GM12878 (cell line): ENCODE measurements around the gene PIEZO2. TPM values are rescaled to one million over a fixed set of nuclear protein-coding genes. Genes with fewer than 3 reads are reported as not detected.

Experiments
- ATAC-seq: fragments of 200-7000 bp; cut with Tn5 transposase; 3 replicates; pipeline ENCODE4 v1.9.1; 2020; ENCODE audit warnings: mild to moderate bottlenecking, moderate library complexity
- BruUV-seq: library from RNA; stranded (reverse); fragments of 400-500 nt; replicated peaks from 2 replicates; lab custom pipeline; 2021; lab: Mats Ljungman, UMichigan
- CTCF ChIA-PET: fragments of 300-600 bp; sonication (Branson Sonifier 250); formaldehyde crosslinking; extraction: SDS; loops from one replicate; lab custom pipeline; 2021; ENCODE audit warnings: inconsistent platforms; lab: Yijun Ruan, JAX
- POLR2A ChIA-PET: fragments of 350-600 bp; formaldehyde crosslinking; extraction: SDS; loops from one replicate; lab custom pipeline; 2021; ENCODE audit warnings: inconsistent platforms; lab: Charles Lee
- RAD21 ChIA-PET: fragments of 300-600 bp; sonication (Branson Sonifier 250); formaldehyde crosslinking; loops from one replicate; lab custom pipeline; 2023; ENCODE audit warnings: antibody characterized with exemption; ENCODE audit not compliant: unreplicated experiment; lab: Charles Lee
- SMC1A ChIA-PET: fragments of 300-600 bp; sonication (Branson Sonifier 250); formaldehyde crosslinking; loops from one replicate; lab custom pipeline; 2023; ENCODE audit not compliant: unreplicated experiment, uncharacterized antibody; lab: Charles Lee
- DNase-seq: peaks from one replicate; pipeline ENCODE4 v3.0.0-alpha.2; 2011; ENCODE audit warnings: low read depth, low spot score
- FAIRE-seq: peaks from 3 replicates; lab custom pipeline; 2011; peaks lifted over from hg19 to GRCh38; lab: Jason Lieb, UNC
- H2AFZ ChIP-seq: 2 replicates; pipeline ENCODE4 v1.6.0; 2011; ENCODE audit warnings: low read depth, low read length, control low read depth; ENCODE audit not compliant: control insufficient read depth
- H3K27ac ChIP-seq: 2 replicates; pipeline ENCODE4 v1.5.1; 2011; ENCODE audit warnings: control low read depth; ENCODE audit not compliant: control insufficient read depth, insufficient read depth
- H3K27me3 ChIP-seq, 2 experiments: replicated peaks in 1 of 2; 2 replicates each; pipeline versions ENCODE4 v1.6.0 to v1.6.1; 2011; ENCODE audit warnings: low read length in 1 of 2; ENCODE audit not compliant: control insufficient read depth in 2 of 2, insufficient read depth in 2 of 2
- H3K36me3 ChIP-seq, 2 experiments: 2 replicates each; pipeline ENCODE4 v1.5.1; 2011; ENCODE audit warnings: low read length in 1 of 2; ENCODE audit not compliant: control insufficient read depth in 2 of 2, insufficient read depth in 2 of 2
- H3K4me1 ChIP-seq: 2 replicates; pipeline ENCODE4 v1.6.1; 2011; ENCODE audit warnings: mild to moderate bottlenecking, low read length, moderate library complexity, mixed read lengths; ENCODE audit not compliant: control insufficient read depth, insufficient read depth
- H3K4me2 ChIP-seq: 2 replicates; pipeline ENCODE4 v1.6.0; 2011; ENCODE audit warnings: control low read depth; ENCODE audit not compliant: control insufficient read depth, insufficient read depth
- H3K4me3 ChIP-seq: fragments of 200-600 bp; sonication (generic); 2 replicates; pipeline ENCODE4 v1.5.1; 2016
- H3K79me2 ChIP-seq: 2 replicates; pipeline ENCODE4 v1.6.0; 2011; ENCODE audit warnings: low read length; ENCODE audit not compliant: control insufficient read depth, insufficient read depth
- H3K9ac ChIP-seq: 2 replicates; pipeline ENCODE4 v1.8.0; 2011; ENCODE audit warnings: low read length, control low read depth, mixed read lengths; ENCODE audit not compliant: control insufficient read depth, insufficient read depth
- H3K9me3 ChIP-seq: replicated peaks from 3 replicates; pipeline ENCODE4 v1.5.1; 2011; ENCODE audit warnings: mild to moderate bottlenecking, low read length; ENCODE audit not compliant: control insufficient read depth, insufficient read depth
- H4K20me1 ChIP-seq: 2 replicates; pipeline ENCODE4 v1.6.0; 2011; ENCODE audit not compliant: control insufficient read depth, insufficient read depth
- CHD1 ChIP-seq: IDR thresholded peaks from 2 replicates; pipeline ENCODE4 v1.6.1; 2012; ENCODE audit warnings: low read depth, low read length, improper control_type of control experiment
- EZH2 ChIP-seq: IDR thresholded peaks from 2 replicates; pipeline ENCODE4 v1.6.1; 2012; ENCODE audit warnings: low read depth, mild to moderate bottlenecking, control low read depth, inconsistent platforms, low read length, borderline replicate concordance; ENCODE audit not compliant: control insufficient read depth
- MTA2 ChIP-seq: fragments of 450-650 bp; IDR thresholded peaks from 2 replicates; pipeline ENCODE4 v1.6.1; 2016; ENCODE audit warnings: low read depth, mild to moderate bottlenecking, moderate library complexity
- MXI1 ChIP-seq: fragments of 150-350 bp; IDR thresholded peaks from 2 replicates; pipeline ENCODE4 v1.6.1; 2011; ENCODE audit warnings: low read depth, mild to moderate bottlenecking, inconsistent platforms, low read length, improper control_type of control experiment
- REST ChIP-seq: IDR thresholded peaks from 2 replicates; pipeline ENCODE4 v1.6.1; 2012; ENCODE audit warnings: mild to moderate bottlenecking, low read depth, low read length
- WGBS: methylation state at CpG from one replicate; pipeline ENCODE4 v1.1.6; 2016; ENCODE audit warnings: low lambda C conversion rate; ENCODE audit not compliant: insufficient replicate concordance, insufficient coverage; ENCODE audit errors: missing lambda C conversion rate; 5-methylcytosine and 5-hydroxymethylcytosine counted together
- in situ Hi-C: fragments of 300-500 bp; cut with MboI; formaldehyde crosslinking; loops from 9 replicates; pipeline ENCODE4 v1.14.3; 2018; ENCODE audit warnings: mixed read lengths
- intact Hi-C: fragments of 100-400 bp; cut with micrococcal nuclease; formaldehyde crosslinking; loops from one replicate; pipeline ENCODE4 v1.14.2; 2022; ENCODE audit not compliant: unreplicated experiment
- polyA plus RNA-seq, 11 experiments: library from polyadenylated mRNA; depleted of rRNA in 4 of 11; unstranded in 6 of 11; stranded (reverse) in 5 of 11; fragments of >200 nt; fragmentation: Nextera tagmentation in 4 of 11; fragmentation: Illumina TruSeq in 1 of 11; extraction: Ambion mirVana in 4 of 11; extraction: Trizol in 1 of 11; gene quantifications; 1 replicate in 1 of 11; 2 replicates in 10 of 11; pipeline versions ENCODE4 v1.2.1 to v1.2.3, GENCODE V29; 2011 to 2016; ENCODE audit warnings: inconsistent platforms in 2 of 11, missing spikeins in 2 of 11, low read depth in 1 of 11
- total RNA-seq, 4 experiments: library from RNA; depleted of rRNA in 3 of 4; stranded (reverse); fragments of >200 nt in 3 of 4; fragmentation: Illumina TruSeq in 1 of 4; extraction: Trizol in 1 of 4; gene quantifications; 2 replicates each; pipeline versions ENCODE4 v1.2.1 to v1.2.3, GENCODE V29; 2013 to 2021
- TF ChIP-seq, protein P1 (sequence below): fragments of 450-650 bp; IDR thresholded peaks from 2 replicates; pipeline ENCODE4 v1.6.1; 2017; ENCODE audit warnings: mild to moderate bottlenecking, moderate library complexity
- TF ChIP-seq, protein P2 (sequence below): IDR thresholded peaks from 2 replicates; pipeline ENCODE4 v1.6.1; 2011; ENCODE audit warnings: borderline replicate concordance, low read depth, mild to moderate bottlenecking, moderate library complexity, low read length; ENCODE audit not compliant: insufficient read depth, poor library complexity, severe bottlenecking

The PIEZO2 gene
- total and polyA plus RNA-seq, 10 of the 15 experiments (the other 5 are each of a cell fraction or from before 2014, with no cell fraction given): 6.7 to 42.3 (median 27.4) TPM

DNA sequence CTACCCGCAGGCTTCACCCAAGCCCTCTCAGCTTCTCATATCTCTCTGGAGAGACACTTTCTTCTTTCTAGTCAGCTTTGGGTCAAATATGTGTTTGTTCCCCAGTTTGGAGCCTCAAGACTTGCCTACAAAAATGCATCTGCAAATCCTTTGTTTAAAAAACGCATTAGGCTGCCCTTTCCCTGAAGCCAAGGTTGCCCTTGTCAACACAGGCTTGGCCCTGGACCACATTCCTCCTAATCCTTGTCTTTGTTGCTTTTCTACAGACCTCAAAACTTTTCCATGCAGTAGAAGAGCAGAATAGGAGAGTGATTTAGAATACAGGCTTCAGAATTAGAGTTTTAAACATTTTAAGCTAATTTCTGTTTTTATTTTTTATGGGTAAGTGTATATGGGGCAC is 315.7 kb downstream of the PIEZO2 start:
- BruUV-seq: no TSS peak
- Histone ChIP-seq H3K4me2 (no peak overlapping the region), H2AFZ (no peak overlapping the region), H3K4me1 (peaks cover 6% of the 10 kb centered on the region; the same call in 1 of the 2 replicates), H3K4me3 (no peak overlapping the region), H3K9ac (no peak overlapping the region), H3K79me2 (no peaks in the 10 kb centered on the region), H4K20me1 (no peaks in the 10 kb centered on the region), H3K9me3 (no peaks in the 10 kb centered on the region; the same call in 1 of the 3 replicates), H3K27me3 (no peaks in the 10 kb centered on the region), H3K36me3 (peaks cover 0 to 8% of the 10 kb centered on the region in 2 experiments; a peak in 2 of 4 replicates), H3K27ac (no peak overlapping the region)
- CTCF ChIA-PET: interaction anchor here (0.6 kb wide), 1 partner anchor 45 kb away, joined by 5 read pairs; no protein-coding TSS in a partner anchor
- intact Hi-C loops (no loop called here), in situ Hi-C loops (no loop called here)
- SMC1A ChIA-PET: no interaction called here
- POLR2A ChIA-PET: no interaction called here
- no peak for DNase-seq
- FAIRE-seq: no peak
- 50% methylated on average over 2 of the region's 2 CpGs for WGBS
- ATAC-seq: no peak
- TF ChIP-seq MXI1: no peak
- TF ChIP-seq EZH2: no peak
- TF ChIP-seq, protein P1, sequence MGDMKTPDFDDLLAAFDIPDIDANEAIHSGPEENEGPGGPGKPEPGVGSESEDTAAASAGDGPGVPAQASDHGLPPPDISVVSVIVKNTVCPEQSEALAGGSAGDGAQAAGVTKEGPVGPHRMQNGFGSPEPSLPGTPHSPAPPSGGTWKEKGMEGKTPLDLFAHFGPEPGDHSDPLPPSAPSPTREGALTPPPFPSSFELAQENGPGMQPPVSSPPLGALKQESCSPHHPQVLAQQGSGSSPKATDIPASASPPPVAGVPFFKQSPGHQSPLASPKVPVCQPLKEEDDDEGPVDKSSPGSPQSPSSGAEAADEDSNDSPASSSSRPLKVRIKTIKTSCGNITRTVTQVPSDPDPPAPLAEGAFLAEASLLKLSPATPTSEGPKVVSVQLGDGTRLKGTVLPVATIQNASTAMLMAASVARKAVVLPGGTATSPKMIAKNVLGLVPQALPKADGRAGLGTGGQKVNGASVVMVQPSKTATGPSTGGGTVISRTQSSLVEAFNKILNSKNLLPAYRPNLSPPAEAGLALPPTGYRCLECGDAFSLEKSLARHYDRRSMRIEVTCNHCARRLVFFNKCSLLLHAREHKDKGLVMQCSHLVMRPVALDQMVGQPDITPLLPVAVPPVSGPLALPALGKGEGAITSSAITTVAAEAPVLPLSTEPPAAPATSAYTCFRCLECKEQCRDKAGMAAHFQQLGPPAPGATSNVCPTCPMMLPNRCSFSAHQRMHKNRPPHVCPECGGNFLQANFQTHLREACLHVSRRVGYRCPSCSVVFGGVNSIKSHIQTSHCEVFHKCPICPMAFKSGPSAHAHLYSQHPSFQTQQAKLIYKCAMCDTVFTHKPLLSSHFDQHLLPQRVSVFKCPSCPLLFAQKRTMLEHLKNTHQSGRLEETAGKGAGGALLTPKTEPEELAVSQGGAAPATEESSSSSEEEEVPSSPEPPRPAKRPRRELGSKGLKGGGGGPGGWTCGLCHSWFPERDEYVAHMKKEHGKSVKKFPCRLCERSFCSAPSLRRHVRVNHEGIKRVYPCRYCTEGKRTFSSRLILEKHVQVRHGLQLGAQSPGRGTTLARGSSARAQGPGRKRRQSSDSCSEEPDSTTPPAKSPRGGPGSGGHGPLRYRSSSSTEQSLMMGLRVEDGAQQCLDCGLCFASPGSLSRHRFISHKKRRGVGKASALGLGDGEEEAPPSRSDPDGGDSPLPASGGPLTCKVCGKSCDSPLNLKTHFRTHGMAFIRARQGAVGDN: no peak
- TF ChIP-seq, protein P2, sequence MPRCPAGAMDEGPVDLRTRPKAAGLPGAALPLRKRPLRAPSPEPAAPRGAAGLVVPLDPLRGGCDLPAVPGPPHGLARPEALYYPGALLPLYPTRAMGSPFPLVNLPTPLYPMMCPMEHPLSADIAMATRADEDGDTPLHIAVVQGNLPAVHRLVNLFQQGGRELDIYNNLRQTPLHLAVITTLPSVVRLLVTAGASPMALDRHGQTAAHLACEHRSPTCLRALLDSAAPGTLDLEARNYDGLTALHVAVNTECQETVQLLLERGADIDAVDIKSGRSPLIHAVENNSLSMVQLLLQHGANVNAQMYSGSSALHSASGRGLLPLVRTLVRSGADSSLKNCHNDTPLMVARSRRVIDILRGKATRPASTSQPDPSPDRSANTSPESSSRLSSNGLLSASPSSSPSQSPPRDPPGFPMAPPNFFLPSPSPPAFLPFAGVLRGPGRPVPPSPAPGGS: no peak
- no peak for TF ChIP-seq REST
- TF ChIP-seq MTA2: no peak
- no peak for TF ChIP-seq CHD1
- RAD21 ChIA-PET: no interaction called here
